ENCODE data around the gene FGFR3. TPM values are rescaled to one million over a fixed set of nuclear protein-coding genes. Genes with fewer than 3 reads are reported as not detected.

FGFR3 gene
- total and polyA plus RNA-seq, 2 of the 8 experiments (the other 6 are each of a cell fraction or from before 2014, with no cell fraction given), result 9.0 to 19.5 TPM

DNA sequence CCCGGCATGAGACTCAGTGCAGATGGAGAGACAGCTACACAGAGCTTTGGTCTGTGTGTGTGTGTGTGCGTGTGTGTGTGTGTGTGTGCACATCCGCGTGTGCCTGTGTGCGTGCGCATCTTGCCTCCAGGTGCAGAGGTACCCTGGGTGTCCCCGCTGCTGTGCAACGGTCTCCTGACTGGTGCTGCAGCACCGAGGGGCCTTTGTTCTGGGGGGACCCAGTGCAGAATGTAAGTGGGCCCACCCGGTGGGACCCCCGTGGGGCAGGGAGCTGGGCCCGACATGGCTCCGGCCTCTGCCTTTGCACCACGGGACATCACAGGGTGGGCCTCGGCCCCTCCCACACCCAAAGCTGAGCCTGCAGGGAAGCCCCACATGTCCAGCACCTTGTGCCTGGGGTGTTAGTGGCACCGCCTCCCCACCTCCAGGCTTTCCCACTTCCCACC, 14.3 kb downstream of the FGFR3 start:
- Histone ChIP-seq H3K56ac (replicated peaks; ENCODE audit: insufficient read length, low read depth, low read length) (no peak overlapping the region), H3K4ac (replicated peaks; ENCODE audit: insufficient read length, low read depth, low read length) (no peak overlapping the region), H4K5ac (ENCODE audit: insufficient read length, low read depth, low read length) (no peak overlapping the region), H3K27ac (ENCODE audit: low read depth, low read length) (no peak overlapping the region), H2BK5ac (ENCODE audit: low read depth, low read length) (no peak overlapping the region), H3K36me3 (ENCODE audit: control insufficient read depth in 2 of 4, insufficient read depth in 4 of 4, low read length in 3 of 4) (peaks cover 0 to 20% (median 10%) of the 10 kb centered on the region in 4 experiments; a peak in 5 of 8 replicates), H3K4me3 (ENCODE audit: extremely low read depth in 1 of 4, insufficient read depth in 2 of 4, low read depth in 3 of 4, low read length in 4 of 4) (no peak overlapping the region), H3K4me1 (replicated peaks in 1 of 4; ENCODE audit: control insufficient read depth in 3 of 4, insufficient read depth in 4 of 4, low read length in 3 of 4) (no peaks in the 10 kb centered on the region; a peak in 1 of 7 replicates), H3K9me3 (ENCODE audit: insufficient read depth in 2 of 2, low read depth in 1 of 2, low read length in 1 of 2) (no peaks in the 10 kb centered on the region), H4K20me1 (replicated peaks in 1 of 2; ENCODE audit: control insufficient read depth in 1 of 2, insufficient read depth in 2 of 2, low read length in 2 of 2) (peaks cover 0 to 13% of the 10 kb centered on the region in 2 experiments), H2BK20ac (ENCODE audit: low read length) (no peak overlapping the region), H3K18ac (ENCODE audit: extremely low read depth, low read length) (no peak overlapping the region), H2AFZ (ENCODE audit: low read length) (no peak overlapping the region), H3K14ac (ENCODE audit: insufficient read length) (no peak overlapping the region), H3K27me3 (replicated peaks in 1 of 4; ENCODE audit: control insufficient read depth in 3 of 4, extremely low read depth in 1 of 4, insufficient read depth in 3 of 4, low read length in 3 of 4) (no peaks in the 10 kb centered on the region), H3K23ac (ENCODE audit: insufficient read length) (no peak overlapping the region), H4K91ac (replicated peaks; ENCODE audit: insufficient read length, low read length) (no peak overlapping the region), H2BK15ac (ENCODE audit: low read length) (no peak overlapping the region), H3K4me2 (ENCODE audit: insufficient read depth in 1 of 2, low read depth in 2 of 2, low read length in 2 of 2) (no peak overlapping the region), H3K23me2 (ENCODE audit: low read depth, low read length) (no peaks in the 10 kb centered on the region; the same call in 1 of the 2 replicates), H2BK120ac (replicated peaks; ENCODE audit: low read depth, low read length) (no peak overlapping the region), H3K9ac (replicated peaks in 1 of 4; ENCODE audit: extremely low read depth in 1 of 4, low read depth in 3 of 4, low read length in 3 of 4) (no peak overlapping the region), H2AK5ac (ENCODE audit: low read depth, low read length) (no peak overlapping the region), H3K79me2 (ENCODE audit: control insufficient read depth in 1 of 2, insufficient read depth in 2 of 2, low read length in 2 of 2) (no peaks in the 10 kb centered on the region), H4K8ac (ENCODE audit: extremely low read depth, insufficient read depth, low read length) (no peak overlapping the region), H3K79me1 (ENCODE audit: low read depth, low read length) (no peaks in the 10 kb centered on the region), H2BK12ac (ENCODE audit: low read depth, low read length) (no peak overlapping the region)
- DNase-seq (ENCODE audit: low read depth in 1 of 2, low spot score in 2 of 2) (no peak), FAIRE-seq (no peak)
- 92% methylated on average over 16 of the region's 16 CpGs; no CpG with 5 or more reads in 1 of the 2 experiments for WGBS, 2 experiments (ENCODE audit: extremely low coverage in 1 of 2, insufficient coverage in 1 of 2, insufficient read length in 1 of 2, insufficient replicate concordance in 2 of 2, low coverage in 1 of 2, low lambda C conversion rate in 2 of 2, missing lambda C conversion rate in 1 of 2)
- POLR2A ChIA-PET (ENCODE audit: partially characterized antibody), result interaction anchor here (0.8 to 4.3 kb wide), 6 partner anchors 9 to 61 kb away, joined by 3 to 38 read pairs (median 5); no protein-coding TSS in a partner anchor
- CTCF ChIA-PET (ENCODE audit: partially characterized antibody), result interaction anchor here (1.5 to 71.2 kb wide), 4 partner anchors 8 to 42 kb away, joined by 5 to 2507 read pairs (median 42); no protein-coding TSS in a partner anchor
- TF ChIP-seq KDM1A (IDR thresholded peaks at IDR 0.05; ENCODE audit: borderline replicate concordance, low read length) (no peak), GTF2F1 (IDR thresholded peaks at IDR 0.05; ENCODE audit: borderline replicate concordance, low read depth, low read length) (no peak), PHF8 (conservative IDR thresholded peaks at IDR 0.05; ENCODE audit: low read depth, low read length) (no peak), CHD2 (IDR thresholded peaks at IDR 0.05; ENCODE audit: low read length) (no peak), SAP30 (IDR thresholded peaks at IDR 0.05; ENCODE audit: insufficient read depth, insufficient replicate concordance, low read length) (no peak), BACH1 (IDR thresholded peaks at IDR 0.05; ENCODE audit: low read length) (no peak), EZH2 (IDR thresholded peaks at IDR 0.05; ENCODE audit: low read depth, low read length, severe bottlenecking) (no peak), RXRA (IDR thresholded peaks at IDR 0.05; ENCODE audit: insufficient read depth, low read depth, low read length) (no peak), SP2 (IDR thresholded peaks at IDR 0.05; ENCODE audit: low read length) (no peak), SIX5 (IDR thresholded peaks at IDR 0.05; ENCODE audit: low read depth, low read length) (no peak), BCL11A (IDR thresholded peaks at IDR 0.05; ENCODE audit: low read depth in 2 of 2, low read length in 2 of 2) (no peak), SRF (IDR thresholded peaks at IDR 0.05; ENCODE audit: low read depth, low read length) (no peak), RFX5 (IDR thresholded peaks at IDR 0.05; ENCODE audit: borderline replicate concordance, low read depth, low read length) (no peak)
- TF ChIP-seq, protein P1, sequence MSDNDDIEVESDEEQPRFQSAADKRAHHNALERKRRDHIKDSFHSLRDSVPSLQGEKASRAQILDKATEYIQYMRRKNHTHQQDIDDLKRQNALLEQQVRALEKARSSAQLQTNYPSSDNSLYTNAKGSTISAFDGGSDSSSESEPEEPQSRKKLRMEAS (IDR thresholded peaks at IDR 0.05), result no peak

Measured in H1 (cell line).